HK-2 (cell line): ENCODE measurements around the gene NEDD9.

Experiments used
- DNase-seq: peaks from one replicate; pipeline ENCODE4 v3.0.0-alpha.2; 2018; ENCODE audit not compliant: unreplicated experiment

NEDD9 gene

DNA sequence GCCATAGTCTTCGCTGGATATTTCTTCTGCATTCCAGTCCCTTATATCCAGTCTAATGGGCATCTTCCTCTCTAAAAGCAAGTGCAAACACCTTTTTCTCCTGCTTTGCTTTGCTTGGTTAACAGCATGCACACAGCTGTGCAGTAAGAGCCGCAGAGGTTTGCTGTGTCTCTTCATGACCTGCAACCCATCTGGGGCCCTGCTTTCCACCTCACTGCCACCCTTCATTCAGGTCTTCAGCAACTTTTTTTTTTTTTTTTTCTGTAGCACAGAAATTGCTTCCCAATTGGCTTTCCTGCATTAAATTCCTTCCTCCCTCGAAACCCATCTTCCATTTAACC lies 14.4 kb downstream of the NEDD9 start:
- DNase-seq = no peak

DNA sequence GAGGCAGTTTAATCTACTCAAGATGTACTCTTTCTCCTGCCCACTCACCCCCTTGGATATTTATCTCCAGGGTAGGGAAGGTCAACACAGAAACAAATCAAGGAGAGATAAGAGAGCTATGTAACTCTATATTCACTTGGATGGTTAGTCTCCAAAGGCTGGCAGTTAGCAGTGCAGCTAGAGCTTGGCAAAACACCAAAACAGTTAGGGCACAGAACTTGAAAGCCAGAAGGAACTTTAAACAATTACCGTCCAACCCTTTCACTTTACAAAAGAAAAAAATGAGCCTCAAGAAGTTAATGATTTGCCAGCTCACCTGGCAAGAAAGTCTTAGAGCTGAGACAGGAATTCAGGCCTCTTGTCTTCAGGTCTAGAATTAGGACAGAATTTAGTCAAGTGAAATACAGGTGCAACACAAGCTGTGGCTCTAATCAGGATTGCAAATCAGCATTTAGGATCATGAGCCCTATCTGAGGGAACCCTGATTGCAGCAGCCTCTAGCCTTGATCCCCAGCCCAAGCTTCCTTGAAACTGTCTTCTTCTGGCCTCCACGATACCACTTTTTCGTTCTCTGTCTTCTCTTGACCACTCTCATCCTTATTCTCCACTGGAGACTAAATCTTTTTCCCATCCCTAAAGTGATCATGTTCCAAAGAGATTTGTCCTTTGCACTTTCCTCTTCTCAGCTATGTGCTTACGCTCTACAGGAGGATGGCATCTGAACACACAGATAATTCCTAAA lies 14.9 kb downstream of the NEDD9 start:
- DNase-seq = no peak

DNA sequence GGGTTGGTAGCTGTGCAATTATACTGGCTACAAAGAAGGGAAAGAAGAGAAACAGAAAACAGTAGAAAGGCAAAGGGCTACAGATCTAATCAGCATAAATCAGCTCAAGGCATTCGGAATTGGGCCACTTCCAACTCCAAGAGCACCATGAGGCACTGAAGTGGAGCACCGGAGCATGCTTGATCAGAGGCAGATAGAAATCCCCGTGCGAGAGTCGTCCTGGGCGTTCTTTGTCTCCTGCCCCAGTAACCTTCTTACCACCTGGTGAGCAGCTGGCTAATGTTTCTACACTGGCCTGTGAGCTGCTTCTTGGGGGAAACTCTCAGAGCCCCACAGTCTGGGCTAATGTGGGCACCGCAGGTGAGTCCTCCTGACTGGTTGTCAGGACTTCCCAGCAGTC lies 16.7 kb downstream of the NEDD9 start:
- DNase-seq = no peak

DNA sequence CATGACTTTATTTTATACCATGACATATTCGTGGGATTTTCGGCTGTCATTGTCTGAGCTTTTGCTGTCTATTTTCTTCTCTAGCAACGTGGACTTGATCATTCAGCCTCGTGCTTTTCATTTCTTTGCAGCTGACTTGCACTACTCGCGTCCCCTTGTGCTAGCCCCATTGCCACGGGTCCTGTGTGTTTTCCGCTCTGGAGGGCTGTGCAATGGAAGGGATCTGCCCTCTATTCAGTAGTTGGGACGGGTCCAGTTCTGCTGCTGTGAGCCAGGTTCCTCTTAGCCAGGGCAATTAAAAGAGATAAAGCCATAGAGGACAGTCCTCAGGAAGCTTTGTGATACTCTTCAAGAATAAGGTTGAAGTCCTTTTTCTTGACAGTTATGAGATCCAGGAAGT lies 17.6 kb downstream of the NEDD9 start:
- no peak for DNase-seq

DNA sequence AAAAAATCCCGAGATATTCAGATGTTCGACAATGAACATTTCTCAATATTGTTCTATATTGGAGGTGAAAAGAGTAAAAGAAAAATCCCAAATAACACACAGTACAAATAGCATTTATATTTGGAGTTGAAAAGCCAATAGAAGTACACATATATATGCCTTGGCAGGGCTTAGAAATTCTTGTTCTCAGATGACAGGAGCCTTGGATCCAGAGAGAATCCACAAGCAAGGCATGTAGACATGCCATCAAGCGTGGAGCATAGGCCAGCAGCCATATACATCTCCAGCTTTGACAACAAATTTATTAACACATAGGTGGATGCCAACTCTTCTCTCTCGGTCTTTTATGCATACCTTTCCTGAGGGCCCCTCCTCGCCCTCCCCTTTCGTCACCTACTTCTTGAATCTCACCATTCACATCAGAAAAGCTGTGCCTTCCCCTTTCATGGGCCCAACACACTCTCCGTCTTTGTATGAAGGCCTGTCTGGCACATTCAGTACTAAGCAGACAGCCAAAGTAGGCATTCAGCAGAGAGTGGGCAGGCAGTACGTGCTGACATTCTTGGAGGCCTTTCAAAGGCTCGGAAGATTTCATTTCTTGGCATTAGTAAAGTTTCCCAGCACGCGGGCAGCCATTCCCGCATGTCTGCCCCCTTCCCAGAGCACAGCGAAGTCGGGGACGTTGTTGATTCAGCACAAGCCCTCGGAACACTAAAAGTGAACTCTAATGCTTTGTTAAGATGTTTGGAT lies 18.2 kb downstream of the NEDD9 start:
- DNase-seq = no peak

DNA sequence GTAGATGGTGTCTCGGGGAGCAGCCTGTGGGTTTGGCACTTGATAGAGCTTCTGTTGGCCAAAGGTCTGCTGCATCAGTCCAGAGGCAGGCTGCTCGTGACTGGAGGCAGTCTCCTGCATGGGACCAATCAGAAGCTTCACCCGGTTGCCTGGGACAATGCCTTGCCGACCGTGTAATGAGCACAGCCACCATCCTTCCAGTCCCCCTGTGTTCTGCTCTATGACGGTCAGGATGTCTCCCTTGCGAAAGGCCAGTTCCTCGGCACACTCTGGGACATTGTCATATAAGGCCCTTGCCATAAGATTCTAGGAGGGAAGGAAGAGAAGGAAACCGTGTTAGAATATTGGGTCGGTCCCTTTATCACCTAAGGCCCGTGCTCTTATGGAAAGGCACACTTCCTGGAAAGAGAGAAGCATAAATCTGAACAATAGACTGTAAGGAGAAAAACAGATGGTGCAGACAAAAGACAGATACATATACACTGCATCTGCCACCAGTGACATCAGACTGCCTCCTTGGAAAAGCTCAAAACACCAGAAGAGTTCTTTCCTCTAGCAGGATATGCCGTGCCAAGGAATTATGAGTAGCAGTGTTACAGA lies 18.9 kb downstream of the NEDD9 start:
- DNase-seq = no peak

DNA sequence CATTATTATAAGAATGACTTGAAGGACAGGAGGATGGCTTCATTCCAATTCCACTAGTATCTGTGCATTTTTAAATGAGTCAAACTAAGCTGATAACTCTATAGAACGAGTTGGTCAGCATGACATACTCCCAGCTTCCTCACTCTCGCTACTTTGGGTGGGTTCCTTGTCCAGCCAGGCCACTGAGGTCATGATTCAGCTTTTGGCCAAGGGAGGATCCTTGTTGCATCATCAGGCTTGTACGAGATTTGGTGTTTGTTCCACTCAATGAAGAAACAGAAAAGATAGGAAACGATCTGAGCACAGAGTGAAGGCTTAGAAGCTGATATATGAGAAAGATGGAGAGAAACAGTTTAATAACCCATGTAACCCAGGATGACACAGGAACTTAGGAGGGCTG lies 19.8 kb downstream of the NEDD9 start:
- DNase-seq = no peak

DNA sequence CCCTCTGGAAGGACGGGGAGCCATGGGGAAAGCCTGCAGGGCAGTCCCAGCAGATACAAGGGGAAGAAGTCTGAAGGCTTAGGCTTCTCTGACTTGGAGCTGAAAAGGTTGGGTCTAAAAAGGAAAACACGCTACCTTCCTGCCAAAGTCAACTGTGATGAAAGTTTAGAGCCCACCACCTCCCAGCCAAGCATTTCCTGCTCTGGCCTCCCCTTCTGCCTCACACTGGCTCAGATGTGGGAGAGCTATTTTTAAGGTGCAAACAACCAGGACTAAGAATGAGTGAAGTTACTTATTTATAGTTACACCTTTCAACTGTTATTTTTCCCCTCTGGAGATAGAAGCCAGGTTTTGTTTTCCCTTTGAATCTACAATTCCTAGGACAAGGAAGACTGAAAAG lies 21.2 kb downstream of the NEDD9 start:
- DNase-seq = no peak

DNA sequence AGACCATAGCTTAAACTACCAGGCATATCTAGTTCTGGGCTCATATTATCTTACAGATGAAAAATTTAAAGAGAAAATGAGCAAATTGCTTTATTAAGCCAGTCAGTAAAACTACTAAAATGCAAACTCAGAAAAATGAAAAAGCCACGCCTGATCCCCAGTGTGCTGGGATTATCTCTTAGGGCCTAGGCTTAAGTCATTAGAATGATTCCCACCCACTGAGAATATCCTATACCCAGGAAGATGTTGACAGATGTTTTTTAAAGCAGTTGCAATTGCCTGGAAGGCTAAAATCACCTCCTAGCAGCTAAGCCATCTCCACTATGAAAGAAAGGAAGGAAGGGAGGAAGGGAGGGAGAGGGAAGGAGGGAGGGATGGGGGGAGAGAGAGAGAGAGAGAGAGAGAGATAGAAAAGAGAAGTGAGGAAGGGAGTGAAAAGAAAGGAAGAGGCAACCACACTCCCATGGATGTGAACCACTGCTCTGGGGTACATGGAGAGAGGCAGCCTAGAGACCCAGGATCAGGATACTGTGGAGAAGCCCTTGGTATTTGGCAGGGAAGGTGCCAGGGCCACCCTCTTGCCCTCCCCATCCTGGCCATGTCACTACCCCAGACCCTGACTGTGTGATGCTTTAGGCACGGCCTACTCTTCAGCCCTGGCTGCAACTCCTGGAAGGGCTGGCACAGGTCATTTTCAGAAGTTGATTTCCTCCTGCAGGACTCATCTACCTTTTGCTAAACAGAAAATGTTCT lies 21.9 kb downstream of the NEDD9 start:
- DNase-seq = no peak

DNA sequence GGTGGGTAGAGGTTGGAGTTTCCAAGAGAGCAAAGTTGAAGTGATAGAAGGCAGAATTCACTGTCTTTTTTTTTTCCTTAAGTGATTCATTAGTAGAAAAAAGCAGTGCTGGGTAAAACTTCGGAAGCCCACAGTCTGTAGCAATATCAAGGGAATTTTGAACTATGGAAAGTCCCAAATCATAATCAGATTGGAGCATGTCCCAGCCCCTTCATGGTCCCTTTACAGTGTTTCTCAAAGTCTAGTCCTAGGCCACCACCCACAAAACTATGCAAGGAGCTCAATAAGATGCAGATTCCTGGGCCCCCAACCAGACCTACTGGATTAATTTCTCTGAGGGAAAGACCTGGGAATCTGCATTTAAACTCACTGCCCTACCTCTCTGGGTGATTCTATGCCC lies 22.6 kb downstream of the NEDD9 start:
- DNase-seq = no peak

DNA sequence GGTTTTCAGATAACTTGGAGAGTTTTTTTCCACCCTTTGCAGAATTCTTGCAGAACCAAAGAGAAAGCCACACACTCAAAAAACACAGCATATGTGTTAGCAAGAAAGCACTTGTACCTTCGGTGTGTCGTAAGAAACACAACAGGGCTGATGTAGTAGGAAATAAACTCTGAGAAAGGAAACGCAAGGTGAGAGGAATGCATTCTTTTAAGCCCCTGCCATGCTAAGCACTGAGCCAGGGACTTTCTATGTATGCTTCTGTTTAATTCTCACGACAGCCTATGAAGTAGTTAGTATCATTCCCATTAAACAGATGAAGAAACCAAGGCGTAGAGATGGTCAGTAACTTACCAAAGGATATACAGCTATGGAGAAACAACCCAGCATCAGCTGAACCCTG lies 23.1 kb downstream of the NEDD9 start:
- DNase-seq = no peak

DNA sequence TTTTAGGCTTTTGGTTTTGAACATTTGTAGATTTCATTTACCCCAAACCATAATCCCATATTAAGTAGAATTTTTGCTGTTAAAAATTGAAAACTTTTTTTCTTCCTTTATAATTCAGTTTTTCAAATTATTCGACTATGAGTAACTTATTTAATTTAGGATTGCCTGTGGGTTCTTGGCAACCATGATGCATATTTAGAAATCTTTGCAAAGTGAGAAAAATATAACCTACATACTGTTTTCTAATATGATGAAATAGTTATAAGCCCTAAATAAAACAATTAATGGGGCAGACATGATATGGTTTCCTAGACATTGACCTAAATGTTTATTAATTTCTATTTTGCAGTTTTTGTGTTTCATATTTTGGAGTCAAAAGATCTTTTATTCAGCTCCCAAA lies 23.6 kb downstream of the NEDD9 start:
- DNase-seq = no peak

DNA sequence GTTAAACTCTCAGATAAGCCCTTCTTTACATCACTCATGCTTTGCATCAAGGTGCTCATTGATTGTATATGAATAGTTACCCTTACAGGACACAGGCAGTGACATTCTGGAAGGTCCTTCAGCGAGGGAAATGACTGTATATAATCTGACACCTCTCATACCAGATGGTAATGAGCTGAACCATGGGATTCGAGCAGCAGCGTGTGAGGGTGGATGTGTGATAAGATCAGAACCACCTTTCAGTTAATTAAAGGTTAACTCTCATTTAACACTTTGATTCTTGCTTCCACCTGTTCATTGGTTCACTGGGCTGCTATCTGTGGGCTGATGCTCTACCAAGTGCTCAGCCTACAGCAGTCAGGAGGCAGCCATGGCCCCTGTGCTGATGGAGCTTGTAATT lies 24.2 kb downstream of the NEDD9 start:
- DNase-seq = no peak

DNA sequence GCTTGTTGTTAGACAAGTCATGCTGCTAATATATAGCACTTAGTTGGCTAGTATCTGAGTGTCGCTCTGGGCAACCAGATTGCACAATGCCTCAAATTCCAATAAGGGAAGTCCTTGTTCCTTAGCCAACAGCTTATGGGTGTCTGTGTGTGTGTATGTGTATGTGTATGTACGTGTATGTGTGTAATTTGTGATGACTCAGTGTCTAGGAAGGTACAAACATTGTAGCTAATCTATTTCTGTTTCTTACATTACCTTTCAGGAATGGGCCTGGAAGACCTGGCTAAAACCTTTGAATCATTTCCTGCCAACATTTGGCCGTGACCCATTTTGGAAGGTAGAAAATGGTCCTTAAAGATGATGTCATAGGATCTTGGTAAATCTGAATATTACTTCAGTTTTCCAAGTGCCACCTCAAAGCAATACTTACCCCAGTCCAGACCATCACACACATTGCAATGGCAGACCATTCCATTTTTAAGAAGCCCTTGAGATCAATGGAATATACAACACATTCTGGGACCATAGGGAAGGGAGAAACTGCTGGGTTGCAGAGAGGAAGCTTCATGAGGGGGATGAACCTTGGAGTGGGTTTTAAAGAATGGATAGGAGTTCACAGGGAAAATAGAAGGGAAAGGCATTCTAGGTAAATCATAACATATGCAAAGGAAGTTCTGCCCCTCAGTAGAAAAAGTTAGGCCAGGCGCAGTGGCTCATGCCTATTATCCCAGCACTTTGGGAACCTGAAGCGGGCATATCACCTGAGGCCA lies 25.1 kb downstream of the NEDD9 start:
- DNase-seq = peak; percentile 59

DNA sequence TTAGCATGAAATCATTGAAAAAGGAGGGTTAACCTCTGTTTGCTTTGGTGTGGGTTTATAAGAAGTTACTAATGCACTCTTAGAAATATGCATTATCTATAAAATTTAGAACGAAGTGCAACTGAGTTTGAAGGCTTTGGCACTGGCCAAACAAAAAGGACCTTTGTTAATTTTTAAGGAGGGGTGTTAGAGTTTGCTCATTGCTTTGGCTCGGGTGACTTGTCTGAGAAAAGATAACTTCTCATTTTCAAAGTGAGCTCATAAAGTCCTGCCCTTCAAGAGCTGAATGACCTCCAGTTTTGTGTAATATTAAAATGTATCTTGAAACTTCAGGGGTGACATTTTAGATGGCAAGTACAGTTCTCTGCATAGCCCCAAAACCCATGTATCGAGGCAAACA lies 25.9 kb downstream of the NEDD9 start:
- DNase-seq = no peak

DNA sequence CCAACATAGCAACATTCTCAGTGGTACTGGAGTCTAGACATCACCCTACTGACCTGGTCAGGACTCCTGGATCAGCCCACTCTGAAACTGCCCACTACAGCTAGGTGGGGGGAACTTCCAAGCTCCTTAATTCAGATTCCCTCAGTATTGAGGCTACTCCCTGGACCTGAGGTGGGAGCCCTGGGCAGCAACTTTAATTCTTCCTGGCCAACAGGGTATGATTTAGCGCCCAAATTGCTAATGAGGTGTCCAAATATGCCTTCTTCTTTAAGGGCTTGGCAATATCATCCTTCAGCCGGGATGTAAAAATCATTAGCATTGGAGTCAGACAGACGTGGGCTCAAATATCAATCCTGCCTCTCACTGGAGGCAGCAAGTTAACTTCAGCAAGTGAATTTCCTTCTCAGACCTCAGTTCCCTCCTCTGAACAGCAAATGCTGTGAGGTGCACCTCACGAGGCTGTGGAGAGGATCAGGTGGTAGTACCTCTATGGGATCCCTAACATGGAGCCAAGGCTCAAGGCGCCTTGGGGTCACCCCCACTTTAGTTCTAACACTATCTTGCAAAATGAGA lies 27.6 kb downstream of the NEDD9 start:
- DNase-seq = no peak

DNA sequence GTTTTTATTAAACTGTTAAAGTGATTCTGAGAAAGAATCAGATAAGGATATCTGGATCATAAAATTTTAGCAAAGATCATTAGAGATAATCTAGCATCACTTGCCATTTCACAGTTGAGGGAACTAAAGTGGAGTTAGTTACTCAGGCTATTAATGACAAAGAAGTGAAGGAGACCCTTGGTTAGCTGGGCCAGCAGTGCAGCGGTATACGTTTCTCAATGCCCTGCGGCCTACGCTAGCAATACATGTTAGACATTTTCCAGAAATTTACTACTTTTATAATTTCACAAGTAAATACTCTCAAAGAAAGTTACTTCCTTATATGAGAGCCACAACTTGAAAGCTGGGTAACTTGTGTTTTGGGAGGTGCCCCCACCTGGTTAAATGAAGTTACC lies 28.5 kb downstream of the NEDD9 start:
- DNase-seq = no peak

DNA sequence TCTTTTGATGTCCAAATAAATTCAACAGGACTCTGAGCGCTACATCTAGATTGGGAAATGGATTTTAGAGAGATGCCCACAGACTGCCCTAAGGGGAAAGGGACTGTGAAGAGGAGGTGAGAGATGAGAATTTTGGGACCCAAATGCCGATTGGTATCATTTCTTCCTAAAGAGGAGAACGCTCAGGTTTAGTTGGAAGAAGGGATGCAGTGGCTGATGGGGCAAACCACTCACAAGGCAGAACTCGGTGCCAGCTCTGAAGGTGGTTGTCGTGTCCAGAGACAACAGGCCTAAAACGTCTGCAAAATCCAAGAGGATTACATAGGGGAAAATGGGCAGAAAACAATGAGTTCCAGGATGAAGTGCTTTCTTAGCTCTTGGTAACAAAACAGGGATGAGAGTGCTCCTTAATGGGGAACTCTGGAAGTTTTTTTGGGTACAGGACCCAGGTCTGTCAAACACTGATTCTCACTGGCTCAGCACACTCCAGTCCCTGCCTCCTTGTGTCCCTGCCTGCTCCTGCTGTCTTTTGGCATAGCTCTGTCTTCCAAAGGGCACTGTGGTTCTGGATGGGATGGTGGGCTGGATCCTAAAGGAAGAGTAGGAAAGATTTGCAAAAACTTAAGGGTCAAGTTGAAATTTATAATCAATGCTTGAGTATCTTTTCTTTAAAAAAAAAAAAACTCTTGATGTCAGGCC lies 29.0 kb downstream of the NEDD9 start:
- DNase-seq = no peak

DNA sequence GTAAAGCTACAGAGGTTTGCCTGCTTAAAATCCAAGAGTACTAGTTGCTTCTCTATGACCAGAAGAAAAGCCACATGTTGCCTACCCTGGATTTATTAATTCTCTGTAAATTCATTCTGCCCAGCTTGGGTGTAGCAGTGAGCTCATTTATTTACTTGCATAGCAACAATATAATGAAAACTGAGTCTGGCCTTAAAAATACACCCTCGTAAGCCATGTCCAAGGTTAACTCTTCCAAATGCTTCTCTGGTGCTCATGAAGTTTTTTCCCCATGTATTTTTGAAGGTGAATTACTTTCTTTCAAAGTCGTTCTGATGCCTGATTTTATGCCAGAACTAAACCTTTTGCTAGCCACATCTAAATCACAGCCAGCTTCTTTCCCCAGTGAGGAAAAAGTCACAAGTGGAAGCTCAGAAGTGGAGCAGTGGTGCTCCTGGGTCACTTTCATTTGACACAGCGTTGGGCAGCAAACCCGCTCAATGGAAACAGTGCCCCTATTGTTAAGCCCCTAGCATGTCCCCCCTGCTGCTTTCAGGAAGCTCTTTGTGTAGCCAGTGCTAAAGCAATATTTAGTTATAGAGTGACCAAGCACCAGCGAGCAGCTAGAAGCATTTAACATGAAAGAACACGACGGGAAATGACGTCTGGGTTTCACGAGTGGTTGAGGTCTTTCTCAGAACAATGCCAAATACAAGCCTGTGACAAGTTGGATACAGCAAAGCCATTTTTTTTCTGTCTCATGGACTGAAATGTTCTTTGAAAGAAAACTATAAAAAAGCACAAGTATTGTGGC lies 29.8 kb downstream of the NEDD9 start:
- DNase-seq = no peak
